GM10248 (cell line): ENCODE measurements around the gene VPS39.
"Not testable (repeated sequence)": the region's sequence is repeated elsewhere in the genome, so short reads cannot be mapped to it uniquely, and the experiment has no call there.

Experiments used
- CTCF ChIA-PET: fragments of 300-600 bp; sonication (Branson Sonifier 250); formaldehyde crosslinking; extraction: SDS; loops from one replicate; lab custom pipeline; 2021; ENCODE audit warnings: antibody characterized with exemption; lab: Yijun Ruan, JAX
- POLR2A ChIA-PET: fragments of 350-650 bp; sonication (Branson Sonifier 250); formaldehyde crosslinking; extraction: SDS; loops from one replicate; lab custom pipeline; 2020; ENCODE audit warnings: antibody characterized with exemption; lab: Yijun Ruan, JAX
- DNase-seq: peaks from one replicate; pipeline ENCODE4 v3.0.0; 2012; ENCODE audit errors: extremely low spot score
- CTCF ChIP-seq: IDR thresholded peaks from 2 replicates; pipeline ENCODE4 v1.5.1; 2012; ENCODE audit warnings: mild to moderate bottlenecking, low read depth; ENCODE audit errors: extremely low read depth, missing control alignments, control extremely low read depth

The VPS39 gene

GRCh38 chr15:42232606-42233005 lies 24.5 kb upstream of the VPS39 start:
- ChIA-PET CTCF (no interaction called here), POLR2A (no interaction called here)
- DNase-seq: no peak
- TF ChIP-seq CTCF: no peak

GRCh38 chr15:42231088-42231487 lies 23.0 kb upstream of the VPS39 start:
- ChIA-PET POLR2A (no interaction called here), CTCF (interaction anchor here (1.0 kb wide), 1 partner anchor 9 kb away, joined by 3 read pairs; no protein-coding TSS in a partner anchor)
- no peak for TF ChIP-seq CTCF
- no peak for DNase-seq

- ChIA-PET POLR2A (interaction anchor here (0.6 kb wide), 1 partner anchor 751 kb away, joined by 3 read pairs; no protein-coding TSS in a partner anchor), CTCF (interaction anchor here (0.8 to 2.0 kb wide), 4 partner anchors 9 to 44 kb away, joined by 3 to 7 read pairs (median 3); partner anchors contain the start of genes GANC and TMEM87A)
- not testable (repeated sequence) for DNase-seq
Observed at GRCh38 chr15:42228981-42229380, 20.9 kb upstream of the VPS39 start.

- TF ChIP-seq CTCF: no peak
- POLR2A ChIA-PET: interaction anchor here (0.6 kb wide), 1 partner anchor 750 kb away, joined by 3 read pairs; no protein-coding TSS in a partner anchor
- DNase-seq: no peak
- CTCF ChIA-PET: interaction anchor here (0.9 to 2.0 kb wide), 4 partner anchors 8 to 33 kb away, joined by 3 to 7 read pairs (median 3); no protein-coding TSS in a partner anchor
Observed at GRCh38 chr15:42228036-42228435, 19.9 kb upstream of the VPS39 start.

GRCh38 chr15:42226648-42227047 lies 18.5 kb upstream of the VPS39 start:
- POLR2A ChIA-PET: no interaction called here
- DNase-seq: no peak

GRCh38 chr15:42220216-42220615 lies 12.1 kb upstream of the VPS39 start:
- CTCF ChIA-PET: interaction anchor here (1.1 to 1.4 kb wide), 2 partner anchors 9 kb away, joined by 4 to 7 read pairs; no protein-coding TSS in a partner anchor
- no peak for TF ChIP-seq CTCF
- POLR2A ChIA-PET: no interaction called here
- DNase-seq: no peak

More at GRCh38 chr15:42226648-42227047, 18.5 kb upstream of the VPS39 start:
- no peak for TF ChIP-seq CTCF
- CTCF ChIA-PET: no interaction called here

- ChIA-PET CTCF (interaction anchor here (1.1 to 1.4 kb wide), 2 partner anchors 8 to 10 kb away, joined by 4 to 7 read pairs; no protein-coding TSS in a partner anchor), POLR2A (no interaction called here)
- no peak for DNase-seq
Observed at GRCh38 chr15:42218953-42219592, 11.0 kb upstream of the VPS39 start.

More at GRCh38 chr15:42218953-42219592, 11.0 kb upstream of the VPS39 start:
- no peak for TF ChIP-seq CTCF
